Stimulated activated CD8-positive, alpha-beta memory T cell treated with anti-CD3 and anti-CD28 coated beads, Interleukin-2, amount 100 ng/mL, for 48 hours (primary cell): ENCODE measurements around the gene HSD11B1.

Experiments used
- DNase-seq, 2 donors: peaks; one replicate each; pipeline ENCODE4 v3.0.0-alpha.2; 2020; ENCODE audit warnings: low read depth in 2 of 2

The HSD11B1 gene

GRCh38 chr1:209727286-209727685 lies 22.6 kb downstream of the HSD11B1 start:
- no peak for DNase-seq

- no peak for DNase-seq
Observed at GRCh38 chr1:209727785-209728184, 23.1 kb downstream of the HSD11B1 start.

- DNase-seq, result no peak
Observed at GRCh38 chr1:209728466-209728865, 23.8 kb downstream of the HSD11B1 start.

- no peak for DNase-seq
Observed at GRCh38 chr1:209729436-209729835, 24.8 kb downstream of the HSD11B1 start.

- no peak for DNase-seq
Observed at GRCh38 chr1:209732725-209733124, 28.1 kb downstream of the HSD11B1 start.

- no peak for DNase-seq
Observed at GRCh38 chr1:209733409-209734192, 29.0 kb downstream of the HSD11B1 start.

GRCh38 chr1:209736490-209737117 lies 32.0 kb downstream of the HSD11B1 start:
- DNase-seq, result no peak

- DNase-seq, result no peak
Observed at GRCh38 chr1:209737118-209737505, 32.5 kb downstream of the HSD11B1 start.

- DNase-seq, result no peak
Observed at GRCh38 chr1:209738270-209738669, 33.6 kb downstream of the HSD11B1 start.

- no peak for DNase-seq
Observed at GRCh38 chr1:209741193-209741592, 36.5 kb downstream of the HSD11B1 start.

GRCh38 chr1:209741889-209742288 lies 37.2 kb downstream of the HSD11B1 start:
- no peak for DNase-seq

GRCh38 chr1:209742409-209743144 lies 37.9 kb downstream of the HSD11B1 start:
- DNase-seq, result no peak

- no peak for DNase-seq
Observed at GRCh38 chr1:209743145-209743482, 38.5 kb downstream of the HSD11B1 start.

- no peak for DNase-seq
Observed at GRCh38 chr1:209746451-209747165, 42.0 kb downstream of the HSD11B1 start.

GRCh38 chr1:209747580-209748262 lies 43.1 kb downstream of the HSD11B1 start:
- DNase-seq, result peak; percentile 85 to 87

- DNase-seq, result no peak
Observed at GRCh38 chr1:209748620-209749019, 44.0 kb downstream of the HSD11B1 start.

GRCh38 chr1:209749205-209749604 lies 44.6 kb downstream of the HSD11B1 start:
- DNase-seq, result no peak

GRCh38 chr1:209749670-209750323 lies 45.2 kb downstream of the HSD11B1 start:
- DNase-seq, result no peak

- DNase-seq, result no peak
Observed at GRCh38 chr1:209751627-209752231, 47.1 kb downstream of the HSD11B1 start.

- no peak for DNase-seq
Observed at GRCh38 chr1:209752890-209753289, 48.2 kb downstream of the HSD11B1 start.

- no peak for DNase-seq
Observed at GRCh38 chr1:209755256-209755655, 50.6 kb downstream of the HSD11B1 start.
